GM12878 (cell line): ENCODE data around the gene TSPEAR. TPM values are rescaled to one million over a fixed set of nuclear protein-coding genes. Genes with fewer than 3 reads are reported as not detected.

Source experiments
- ATAC-seq: fragments of 200-7000 bp; cut with Tn5 transposase; 3 replicates; pipeline ENCODE4 v1.9.1; 2020; ENCODE audit warnings: mild to moderate bottlenecking, moderate library complexity
- BruUV-seq: library from RNA; stranded (reverse); fragments of 400-500 nt; replicated peaks from 2 replicates; lab custom pipeline; 2021; lab: Mats Ljungman, UMichigan
- CTCF ChIA-PET: fragments of 300-600 bp; sonication (Branson Sonifier 250); formaldehyde crosslinking; extraction: SDS; loops from one replicate; lab custom pipeline; 2021; ENCODE audit warnings: inconsistent platforms; lab: Yijun Ruan, JAX
- POLR2A ChIA-PET: fragments of 350-600 bp; formaldehyde crosslinking; extraction: SDS; loops from one replicate; lab custom pipeline; 2021; ENCODE audit warnings: inconsistent platforms; lab: Charles Lee
- RAD21 ChIA-PET: fragments of 300-600 bp; sonication (Branson Sonifier 250); formaldehyde crosslinking; loops from one replicate; lab custom pipeline; 2023; ENCODE audit warnings: antibody characterized with exemption; ENCODE audit not compliant: unreplicated experiment; lab: Charles Lee
- SMC1A ChIA-PET: fragments of 300-600 bp; sonication (Branson Sonifier 250); formaldehyde crosslinking; loops from one replicate; lab custom pipeline; 2023; ENCODE audit not compliant: unreplicated experiment, uncharacterized antibody; lab: Charles Lee
- DNase-seq: peaks from one replicate; pipeline ENCODE4 v3.0.0-alpha.2; 2011; ENCODE audit warnings: low read depth, low spot score
- FAIRE-seq: peaks from 3 replicates; lab custom pipeline; 2011; peaks lifted over from hg19 to GRCh38; lab: Jason Lieb, UNC
- H2AFZ ChIP-seq: 2 replicates; pipeline ENCODE4 v1.6.0; 2011; ENCODE audit warnings: low read depth, low read length, control low read depth; ENCODE audit not compliant: control insufficient read depth
- H3K27ac ChIP-seq: 2 replicates; pipeline ENCODE4 v1.5.1; 2011; ENCODE audit warnings: control low read depth; ENCODE audit not compliant: control insufficient read depth, insufficient read depth
- H3K27me3 ChIP-seq, 2 experiments: replicated peaks in 1 of 2; 2 replicates each; pipeline versions ENCODE4 v1.6.0 to v1.6.1; 2011; ENCODE audit warnings: low read length in 1 of 2; ENCODE audit not compliant: control insufficient read depth in 2 of 2, insufficient read depth in 2 of 2
- H3K36me3 ChIP-seq, 2 experiments: 2 replicates each; pipeline ENCODE4 v1.5.1; 2011; ENCODE audit warnings: low read length in 1 of 2; ENCODE audit not compliant: control insufficient read depth in 2 of 2, insufficient read depth in 2 of 2
- H3K4me1 ChIP-seq: 2 replicates; pipeline ENCODE4 v1.6.1; 2011; ENCODE audit warnings: mild to moderate bottlenecking, low read length, moderate library complexity, mixed read lengths; ENCODE audit not compliant: control insufficient read depth, insufficient read depth
- H3K4me2 ChIP-seq: 2 replicates; pipeline ENCODE4 v1.6.0; 2011; ENCODE audit warnings: control low read depth; ENCODE audit not compliant: control insufficient read depth, insufficient read depth
- H3K4me3 ChIP-seq: fragments of 200-600 bp; sonication (generic); 2 replicates; pipeline ENCODE4 v1.5.1; 2016
- H3K79me2 ChIP-seq: 2 replicates; pipeline ENCODE4 v1.6.0; 2011; ENCODE audit warnings: low read length; ENCODE audit not compliant: control insufficient read depth, insufficient read depth
- H3K9ac ChIP-seq: 2 replicates; pipeline ENCODE4 v1.8.0; 2011; ENCODE audit warnings: low read length, control low read depth, mixed read lengths; ENCODE audit not compliant: control insufficient read depth, insufficient read depth
- H3K9me3 ChIP-seq: replicated peaks from 3 replicates; pipeline ENCODE4 v1.5.1; 2011; ENCODE audit warnings: mild to moderate bottlenecking, low read length; ENCODE audit not compliant: control insufficient read depth, insufficient read depth
- H4K20me1 ChIP-seq: 2 replicates; pipeline ENCODE4 v1.6.0; 2011; ENCODE audit not compliant: control insufficient read depth, insufficient read depth
- CEBPB ChIP-seq, 2 experiments: fragments of 150-350 bp in 1 of 2; IDR thresholded peaks; 2 replicates each; pipeline ENCODE4 v1.6.1; 2012 to 2014; ENCODE audit warnings: low read depth in 2 of 2, low read length in 2 of 2, borderline replicate concordance in 1 of 2, inconsistent platforms in 1 of 2
- CREM ChIP-seq: IDR thresholded peaks from 2 replicates; pipeline ENCODE4 v1.6.1; 2014; ENCODE audit warnings: antibody characterized with exemption, low read depth
- E2F8 ChIP-seq: fragments of 450-650 bp; IDR thresholded peaks from 2 replicates; pipeline ENCODE4 v1.6.1; 2018; ENCODE audit warnings: mild to moderate bottlenecking, low read depth, moderate library complexity; ENCODE audit not compliant: partially characterized antibody
- ESRRA ChIP-seq: IDR thresholded peaks from 2 replicates; pipeline ENCODE4 v1.6.1; 2012; ENCODE audit warnings: mild to moderate bottlenecking, low read length, improper control_type of control experiment
- EZH2 ChIP-seq: IDR thresholded peaks from 2 replicates; pipeline ENCODE4 v1.6.1; 2012; ENCODE audit warnings: low read depth, mild to moderate bottlenecking, control low read depth, inconsistent platforms, low read length, borderline replicate concordance; ENCODE audit not compliant: control insufficient read depth
- HDAC2 ChIP-seq: fragments of 200-600 bp; sonication (generic); IDR thresholded peaks from 2 replicates; pipeline ENCODE4 v1.6.1; 2017
- HDAC6 ChIP-seq: fragments of 200-600 bp; sonication (generic); IDR thresholded peaks from one replicate; pipeline ENCODE4 v1.8.0; 2017; ENCODE audit warnings: antibody characterized with exemption; ENCODE audit not compliant: unreplicated experiment
- HDGF ChIP-seq: fragments of 450-650 bp; IDR thresholded peaks from 2 replicates; pipeline ENCODE4 v1.6.1; 2016; ENCODE audit warnings: antibody characterized with exemption
- JUNB ChIP-seq: IDR thresholded peaks from 2 replicates; pipeline ENCODE4 v1.6.1; 2016; ENCODE audit warnings: antibody characterized with exemption, mild to moderate bottlenecking
- POU2F2 ChIP-seq: IDR thresholded peaks from 3 replicates; pipeline ENCODE4 v1.6.1; 2011; ENCODE audit warnings: low read depth, mild to moderate bottlenecking, low read length, borderline replicate concordance
- RB1 ChIP-seq: fragments of 450-650 bp; formaldehyde crosslinking; IDR thresholded peaks from 2 replicates; pipeline ENCODE4 v1.6.1; 2017; ENCODE audit warnings: mild to moderate bottlenecking, borderline replicate concordance
- STAT3 ChIP-seq: IDR thresholded peaks from 2 replicates; pipeline ENCODE4 v1.6.1; 2011; ENCODE audit warnings: low read depth, low read length, improper control_type of control experiment
- ZBTB40 ChIP-seq: fragments of 450-650 bp; IDR thresholded peaks from 2 replicates; pipeline ENCODE4 v1.6.1; 2016; ENCODE audit warnings: mild to moderate bottlenecking, moderate library complexity, borderline replicate concordance
- ZNF207 ChIP-seq: fragments of 450-650 bp; IDR thresholded peaks from 2 replicates; pipeline ENCODE4 v1.6.1; 2014; ENCODE audit warnings: antibody characterized with exemption, mild to moderate bottlenecking, borderline replicate concordance
- ZNF592 ChIP-seq: fragments of 450-650 bp; IDR thresholded peaks from 2 replicates; pipeline ENCODE4 v1.6.1; 2017; ENCODE audit warnings: mild to moderate bottlenecking, moderate library complexity
- WGBS: methylation state at CpG from one replicate; pipeline ENCODE4 v1.1.6; 2016; ENCODE audit warnings: low lambda C conversion rate; ENCODE audit not compliant: insufficient replicate concordance, insufficient coverage; ENCODE audit errors: missing lambda C conversion rate; 5-methylcytosine and 5-hydroxymethylcytosine counted together
- in situ Hi-C: fragments of 300-500 bp; cut with MboI; formaldehyde crosslinking; loops from 9 replicates; pipeline ENCODE4 v1.14.3; 2018; ENCODE audit warnings: mixed read lengths
- intact Hi-C: fragments of 100-400 bp; cut with micrococcal nuclease; formaldehyde crosslinking; loops from one replicate; pipeline ENCODE4 v1.14.2; 2022; ENCODE audit not compliant: unreplicated experiment
- polyA plus RNA-seq, 11 experiments: library from polyadenylated mRNA; depleted of rRNA in 4 of 11; unstranded in 6 of 11; stranded (reverse) in 5 of 11; fragments of >200 nt; fragmentation: Nextera tagmentation in 4 of 11; fragmentation: Illumina TruSeq in 1 of 11; extraction: Ambion mirVana in 4 of 11; extraction: Trizol in 1 of 11; gene quantifications; 1 replicate in 1 of 11; 2 replicates in 10 of 11; pipeline versions ENCODE4 v1.2.1 to v1.2.3, GENCODE V29; 2011 to 2016; ENCODE audit warnings: inconsistent platforms in 2 of 11, missing spikeins in 2 of 11, low read depth in 1 of 11
- total RNA-seq, 4 experiments: library from RNA; depleted of rRNA in 3 of 4; stranded (reverse); fragments of >200 nt in 3 of 4; fragmentation: Illumina TruSeq in 1 of 4; extraction: Trizol in 1 of 4; gene quantifications; 2 replicates each; pipeline versions ENCODE4 v1.2.1 to v1.2.3, GENCODE V29; 2013 to 2021

The TSPEAR gene
- total and polyA plus RNA-seq, 10 of the 15 experiments (the other 5 are each of a cell fraction or from before 2014, with no cell fraction given) = not detected

DNA sequence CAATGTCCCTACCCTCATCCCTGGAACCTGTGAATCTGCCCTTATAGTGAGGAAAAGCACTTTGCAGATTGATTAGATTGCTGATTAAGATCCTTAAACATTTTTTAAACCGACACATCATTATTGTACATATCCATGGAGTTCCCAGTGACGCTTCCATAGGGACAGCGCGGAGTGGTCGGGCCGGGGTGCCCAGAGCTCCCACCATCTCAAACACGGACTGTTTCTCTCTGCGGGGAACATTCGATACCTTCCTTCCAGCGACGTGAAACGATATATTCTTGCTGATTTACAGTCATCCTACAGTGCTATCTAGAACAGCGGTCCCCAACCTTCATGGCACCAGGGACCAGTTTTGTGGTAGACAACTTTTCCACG is 10.4 kb downstream of the TSPEAR start:
- ChIA-PET SMC1A (interaction anchor here (0.6 kb wide), 1 partner anchor 1205 kb away, joined by 3 read pairs; no protein-coding TSS in a partner anchor), RAD21 (no interaction called here), POLR2A (no interaction called here), CTCF (no interaction called here)
- ATAC-seq (no peak), DNase-seq (no peak), FAIRE-seq (no peak)
- Histone ChIP-seq H3K4me1 (no peaks in the 10 kb centered on the region), H2AFZ (no peak overlapping the region), H3K9ac (no peak overlapping the region), H3K4me3 (no peak overlapping the region), H3K36me3 (no peaks in the 10 kb centered on the region), H3K9me3 (peaks cover 1% of the 10 kb centered on the region; the same call in 1 of the 3 replicates), H4K20me1 (no peaks in the 10 kb centered on the region), H3K27me3 (peaks cover 2 to 5% of the 10 kb centered on the region in 2 experiments; a peak in 3 of 4 replicates), H3K4me2 (no peak overlapping the region), H3K27ac (no peak overlapping the region), H3K79me2 (no peaks in the 10 kb centered on the region)
- in situ Hi-C loops (no loop called here), intact Hi-C loops (no loop called here)
- no peak for TF ChIP-seq POU2F2
- no peak for TF ChIP-seq RB1
- TF ChIP-seq JUNB = no peak
- no peak for TF ChIP-seq EZH2
- no peak for TF ChIP-seq ZBTB40
- no peak for TF ChIP-seq HDAC6
- no peak for TF ChIP-seq CREM
- no peak for TF ChIP-seq ZNF592
- TF ChIP-seq HDGF = no peak
- TF ChIP-seq E2F8 = no peak
- no peak for TF ChIP-seq STAT3
- no peak for TF ChIP-seq ZNF207
- no peak for TF ChIP-seq CEBPB (IDR thresholded peaks at IDR 0.05; ENCODE audit: borderline replicate concordance in 1 of 2, low read depth in 2 of 2, low read length in 2 of 2)
- TF ChIP-seq HDAC2 = no peak
- TF ChIP-seq ESRRA = no peak
- no TSS peak for BruUV-seq
- 38% methylated on average over 14 of the region's 14 CpGs for WGBS
